GM21723 (cell line): ENCODE measurements around the gene S1PR5.
"Not testable (repeated sequence)": the region's sequence is repeated elsewhere in the genome, so short reads cannot be mapped to it uniquely, and the experiment has no call there.

Experiments
- ATAC-seq: cut with Tn5 transposase; IDR thresholded peaks from one replicate; pipeline ENCODE4 v1.9.1; 2021; ENCODE audit warnings: mild to moderate bottlenecking, moderate library complexity; ENCODE audit not compliant: unreplicated experiment

The S1PR5 gene, protein sequence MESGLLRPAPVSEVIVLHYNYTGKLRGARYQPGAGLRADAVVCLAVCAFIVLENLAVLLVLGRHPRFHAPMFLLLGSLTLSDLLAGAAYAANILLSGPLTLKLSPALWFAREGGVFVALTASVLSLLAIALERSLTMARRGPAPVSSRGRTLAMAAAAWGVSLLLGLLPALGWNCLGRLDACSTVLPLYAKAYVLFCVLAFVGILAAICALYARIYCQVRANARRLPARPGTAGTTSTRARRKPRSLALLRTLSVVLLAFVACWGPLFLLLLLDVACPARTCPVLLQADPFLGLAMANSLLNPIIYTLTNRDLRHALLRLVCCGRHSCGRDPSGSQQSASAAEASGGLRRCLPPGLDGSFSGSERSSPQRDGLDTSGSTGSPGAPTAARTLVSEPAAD

DNA sequence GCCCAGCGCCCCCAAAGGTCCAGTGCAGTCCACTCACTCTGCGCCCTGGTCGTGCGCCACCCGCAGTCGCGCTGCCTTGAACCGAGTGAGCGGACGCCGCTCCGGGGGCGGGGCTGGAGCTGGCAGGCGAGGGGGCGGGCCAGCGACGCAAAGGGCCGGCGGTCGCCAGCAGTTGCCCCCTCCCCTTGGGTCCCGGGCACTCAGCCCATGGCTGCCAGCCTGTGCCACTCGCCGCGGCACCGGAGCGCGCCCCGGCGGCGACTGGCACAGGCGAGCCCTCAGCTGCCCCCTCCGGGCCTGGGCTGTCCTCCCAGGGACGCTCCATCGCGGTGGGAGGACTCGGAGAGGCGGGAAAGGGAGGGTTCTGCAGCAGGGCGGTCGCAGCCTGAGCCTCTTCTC lies at the start of gene S1PR5:
S1PR5 (minus strand) TSS at position 87 of the 399 bp plus-strand sequence. CDS start 2,436 bp downstream, outside the sequence.
- no peak for ATAC-seq

DNA sequence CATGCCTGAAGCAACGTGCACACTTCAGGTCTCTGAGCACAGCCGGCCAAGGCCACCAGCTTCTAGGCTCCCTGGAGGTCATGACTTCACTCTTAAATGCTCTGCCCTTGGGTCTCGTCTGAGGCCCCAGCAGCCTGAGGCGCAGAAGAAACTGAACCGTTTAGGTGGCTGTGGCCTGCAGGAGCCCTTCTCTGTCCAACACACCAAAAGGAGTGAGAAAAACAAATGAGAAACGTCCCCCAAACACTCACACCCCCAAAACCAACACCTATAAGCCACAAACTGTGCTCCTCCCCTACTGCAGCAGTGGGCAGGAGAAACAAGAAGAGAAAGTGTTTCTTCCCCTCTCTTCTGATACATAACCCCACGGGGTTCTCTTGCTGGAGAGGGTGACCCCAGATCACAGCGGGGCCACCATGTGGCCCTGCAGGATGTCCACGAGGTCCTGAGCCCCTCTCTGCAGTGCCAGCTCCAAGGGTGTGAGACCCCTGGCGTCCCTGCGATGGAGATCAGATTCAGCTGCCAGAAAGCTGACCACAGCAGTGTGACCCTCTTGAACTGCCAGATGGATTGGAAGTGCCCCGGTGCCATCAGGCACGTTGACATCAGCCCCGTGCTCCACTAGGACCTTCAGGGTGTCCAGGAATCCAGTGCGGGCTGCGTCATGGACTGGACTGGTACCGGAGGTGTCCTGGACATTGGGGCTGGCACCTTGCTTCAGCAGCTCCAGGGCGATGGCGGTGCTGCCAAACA lies 49.6 kb upstream of the S1PR5 start:
- peak; percentile 21 for ATAC-seq

DNA sequence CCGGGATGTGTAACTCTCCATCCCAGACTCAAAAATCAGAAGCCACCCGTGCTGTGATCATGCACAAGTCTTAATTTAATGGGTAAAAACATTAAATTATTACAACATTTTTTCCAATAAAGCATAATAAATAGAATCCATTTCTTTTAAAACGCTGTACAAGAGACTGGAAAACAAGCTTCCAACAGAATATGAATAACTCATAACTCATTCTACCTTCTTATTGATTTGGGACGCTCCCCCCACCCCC lies 49.1 kb upstream of the S1PR5 start:
- ATAC-seq, result no peak

DNA sequence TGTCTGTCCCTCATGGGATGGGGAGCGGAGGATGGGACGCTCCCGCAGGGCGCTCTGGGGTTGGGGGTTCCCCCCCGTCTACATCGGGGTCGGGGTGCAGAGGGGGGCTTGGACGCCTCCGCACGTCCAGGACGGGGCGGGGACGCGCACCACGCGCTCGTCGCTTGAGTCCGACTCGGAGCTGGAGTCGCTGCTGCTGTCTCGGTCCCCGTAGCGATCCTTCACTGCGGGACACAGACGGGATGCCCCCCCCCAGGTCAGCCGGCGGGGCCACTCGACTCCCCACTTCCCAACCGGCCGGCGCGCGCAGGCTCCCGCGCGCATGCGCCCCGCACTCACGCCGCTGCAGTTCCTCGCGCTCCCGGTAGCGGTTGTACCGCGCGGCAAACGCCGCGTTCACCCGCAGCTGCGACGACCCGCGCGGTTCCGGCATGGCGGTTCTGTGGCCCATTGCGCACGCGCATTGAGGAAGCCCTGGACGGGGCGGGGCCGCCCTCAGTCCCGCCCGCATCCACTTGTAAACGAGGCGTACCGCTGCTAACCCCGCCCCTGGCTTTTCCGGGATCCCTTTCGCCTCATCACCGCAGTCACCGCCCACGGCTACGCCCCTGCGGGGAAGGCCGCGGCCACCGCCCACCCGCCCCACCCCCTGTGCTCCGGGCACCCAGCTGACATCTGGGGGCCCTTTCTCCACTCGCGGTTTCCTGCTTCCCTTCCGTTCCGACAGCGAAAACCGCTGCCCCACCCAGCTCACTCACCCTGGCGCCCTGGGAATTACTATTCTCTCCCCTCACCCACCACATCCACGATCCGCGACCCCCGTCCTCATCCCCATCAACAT lies 48.5 kb upstream of the S1PR5 start, which contains the start of gene KRI1:
KRI1 (minus strand) TSS at position 444 of the 841 bp plus-strand sequence; CDS start at position 433, 11 bp downstream.
- peak; percentile 38 for ATAC-seq

DNA sequence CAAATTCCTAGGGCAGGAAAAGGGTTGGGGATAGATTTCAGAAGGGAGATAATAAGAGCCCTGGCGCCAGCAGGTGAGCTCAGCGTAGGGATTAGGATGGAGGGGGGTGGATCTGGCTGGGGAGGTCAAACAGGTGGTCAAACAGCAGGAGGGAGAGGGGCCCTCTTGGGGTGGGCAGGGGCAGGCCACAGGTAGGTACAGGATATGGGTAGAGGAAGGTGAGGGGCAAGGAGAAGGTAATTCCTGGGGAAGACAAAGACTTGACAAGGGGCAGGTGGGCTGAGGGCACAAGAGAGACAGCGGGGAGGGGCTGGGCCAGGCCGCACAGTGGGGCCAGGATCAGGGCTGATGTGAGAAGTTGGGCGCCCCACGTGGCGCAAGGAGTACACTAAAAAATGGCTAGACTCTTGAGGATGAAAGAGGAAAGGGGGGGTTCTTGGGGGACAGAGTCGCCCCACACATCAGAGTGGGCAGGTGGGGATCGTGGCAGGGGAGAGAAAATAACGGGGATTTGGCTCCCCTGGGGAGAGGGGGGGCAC lies 47.9 kb upstream of the S1PR5 start:
- no peak for ATAC-seq

DNA sequence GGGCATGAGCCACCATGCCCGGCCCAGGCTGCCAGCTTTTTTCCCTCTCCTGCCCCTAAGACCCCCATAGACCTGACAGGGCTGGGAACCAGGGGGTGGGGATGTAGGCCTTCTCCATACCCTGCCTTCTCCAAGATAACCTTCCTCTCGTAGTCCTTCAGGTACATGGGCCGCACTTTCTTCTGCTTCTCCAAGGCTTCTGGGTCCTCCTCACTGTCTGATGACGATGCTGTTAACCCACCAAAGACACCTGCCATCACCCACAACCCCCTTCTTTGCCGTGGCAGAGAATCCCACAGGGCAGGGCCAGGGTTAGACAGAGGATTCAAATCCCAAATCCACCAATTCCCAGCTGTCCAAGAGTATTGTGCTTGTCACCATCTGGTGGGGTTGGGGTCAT lies 45.4 kb upstream of the S1PR5 start:
- ATAC-seq, result no peak

DNA sequence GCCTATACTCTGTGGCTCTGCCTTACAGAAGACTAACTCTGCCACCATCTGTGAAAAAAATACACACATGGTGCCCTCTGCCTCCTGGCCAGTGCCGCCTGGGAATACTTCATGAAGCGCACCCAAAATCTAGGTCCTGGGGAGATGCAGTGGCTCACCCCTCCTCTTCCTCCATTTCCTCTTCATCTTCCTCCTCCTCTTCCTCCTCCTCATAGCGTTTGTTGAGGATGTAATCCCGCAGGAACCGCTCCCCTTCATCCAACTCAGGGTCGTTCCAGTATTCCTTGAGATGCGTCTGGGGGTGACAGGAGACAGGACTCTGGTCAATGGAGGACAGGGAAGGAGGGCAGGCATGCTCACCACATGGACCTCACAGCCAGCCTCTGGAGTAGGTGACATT lies 42.9 kb upstream of the S1PR5 start:
- ATAC-seq, result no peak

DNA sequence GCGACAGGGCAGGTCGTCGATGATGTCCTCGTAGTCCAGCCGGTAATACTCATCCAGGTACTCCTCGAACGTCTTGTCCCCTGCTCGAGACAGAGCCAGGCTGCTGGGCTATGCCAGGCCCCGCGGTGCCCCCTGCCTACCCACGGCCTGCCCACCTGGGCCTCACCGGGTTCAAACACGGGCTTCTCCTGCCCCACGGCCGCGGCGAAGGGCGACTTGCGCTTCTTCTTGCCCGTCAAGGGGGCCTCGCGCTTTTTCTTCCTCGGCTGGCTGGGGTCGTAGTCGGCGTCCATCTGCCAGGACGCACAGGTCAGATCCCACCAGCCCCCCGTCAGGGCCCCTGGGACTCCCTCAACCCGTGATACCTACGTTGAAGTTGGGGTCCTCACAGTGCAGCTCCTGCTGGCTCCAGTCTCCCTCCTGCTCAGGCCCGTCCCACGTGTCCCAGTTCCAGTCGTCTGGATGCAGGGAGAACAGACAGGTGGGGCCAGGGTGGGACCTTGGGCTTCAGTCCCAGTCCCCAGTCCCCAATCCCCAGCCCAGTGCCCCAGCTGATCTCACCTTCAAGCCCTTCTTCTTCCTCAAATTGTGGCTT lies 40.5 kb upstream of the S1PR5 start:
- no peak for ATAC-seq

DNA sequence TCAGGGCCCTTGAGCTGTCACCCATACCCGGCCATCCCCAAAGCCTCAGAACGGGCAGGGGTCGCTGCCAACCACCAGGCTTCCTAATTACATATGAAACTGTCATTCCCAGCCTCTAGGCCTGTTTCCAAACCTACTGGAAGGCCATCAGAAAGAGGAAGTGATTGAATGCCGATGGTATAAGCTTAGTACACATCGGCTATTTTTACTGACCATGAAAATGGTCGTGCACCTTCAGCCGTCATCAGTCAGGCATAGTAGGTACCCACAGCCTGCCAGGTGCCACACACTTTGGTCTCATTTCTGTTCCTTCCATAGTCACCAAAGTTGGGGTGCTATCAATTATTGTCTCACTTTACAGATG lies 38.3 kb upstream of the S1PR5 start:
- ATAC-seq, result no peak

DNA sequence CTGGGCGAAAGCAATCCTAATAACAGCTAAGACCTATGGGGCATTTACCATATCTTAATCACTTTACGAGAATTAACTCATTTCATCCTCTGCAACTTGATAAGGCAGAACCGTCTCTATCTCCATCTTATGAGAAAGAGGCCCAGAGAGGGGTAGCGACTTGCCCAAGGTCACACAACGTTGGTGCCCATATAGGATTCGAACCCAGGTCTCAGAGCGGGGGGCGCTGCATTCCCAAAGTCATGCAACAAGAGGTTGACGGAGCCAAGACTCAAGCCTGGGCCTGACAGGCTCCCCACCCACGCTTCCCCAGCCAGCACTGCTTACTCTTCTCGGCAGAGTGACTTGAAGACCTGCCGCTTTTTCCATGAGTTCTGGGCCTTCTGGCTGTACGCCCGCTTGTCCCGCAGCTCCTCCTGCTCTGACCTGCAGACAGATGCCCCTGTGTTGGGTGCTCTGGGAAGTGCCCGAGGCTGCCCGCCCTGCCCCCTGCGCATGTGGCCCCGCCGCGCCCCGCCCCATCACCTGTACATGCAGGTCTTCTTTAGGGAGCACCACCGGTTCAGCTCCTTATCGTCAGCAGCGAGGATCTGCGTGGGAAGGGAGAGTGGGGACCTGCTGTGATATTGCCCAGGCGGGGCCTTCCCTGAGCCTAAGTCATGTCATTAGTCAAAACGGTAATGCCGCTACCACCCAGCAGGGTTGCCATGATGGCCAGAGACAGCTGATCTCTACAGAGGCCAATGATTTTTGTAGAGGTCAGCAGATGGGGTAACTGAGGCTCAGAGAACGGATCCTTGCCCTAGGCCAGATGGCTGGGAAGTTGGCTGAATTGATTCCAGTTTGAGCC lies 37.7 kb upstream of the S1PR5 start:
- ATAC-seq, result no peak

DNA sequence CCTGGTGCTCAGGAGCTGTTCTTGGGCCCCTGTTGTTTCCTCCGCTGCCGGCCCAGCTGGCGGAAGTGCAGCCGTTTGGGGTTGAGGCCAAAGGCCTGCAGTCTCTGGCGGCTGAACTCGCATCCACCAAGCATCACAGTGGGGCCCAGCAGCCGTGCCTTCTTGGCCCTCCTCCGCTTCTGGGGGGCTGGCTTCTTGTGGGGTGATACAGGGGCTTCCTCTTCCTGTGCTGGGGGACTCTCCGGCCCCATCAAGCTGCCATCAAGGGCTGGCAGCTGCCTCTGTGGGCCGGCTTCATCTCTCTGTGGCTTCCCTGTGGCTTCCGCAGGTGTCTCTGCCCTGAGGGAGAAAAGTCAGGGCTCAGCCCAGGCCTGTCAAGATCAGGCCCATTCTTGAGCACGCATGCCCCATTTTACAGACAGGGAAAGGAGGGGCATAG lies 36.7 kb upstream of the S1PR5 start:
- peak; percentile 64 for ATAC-seq

DNA sequence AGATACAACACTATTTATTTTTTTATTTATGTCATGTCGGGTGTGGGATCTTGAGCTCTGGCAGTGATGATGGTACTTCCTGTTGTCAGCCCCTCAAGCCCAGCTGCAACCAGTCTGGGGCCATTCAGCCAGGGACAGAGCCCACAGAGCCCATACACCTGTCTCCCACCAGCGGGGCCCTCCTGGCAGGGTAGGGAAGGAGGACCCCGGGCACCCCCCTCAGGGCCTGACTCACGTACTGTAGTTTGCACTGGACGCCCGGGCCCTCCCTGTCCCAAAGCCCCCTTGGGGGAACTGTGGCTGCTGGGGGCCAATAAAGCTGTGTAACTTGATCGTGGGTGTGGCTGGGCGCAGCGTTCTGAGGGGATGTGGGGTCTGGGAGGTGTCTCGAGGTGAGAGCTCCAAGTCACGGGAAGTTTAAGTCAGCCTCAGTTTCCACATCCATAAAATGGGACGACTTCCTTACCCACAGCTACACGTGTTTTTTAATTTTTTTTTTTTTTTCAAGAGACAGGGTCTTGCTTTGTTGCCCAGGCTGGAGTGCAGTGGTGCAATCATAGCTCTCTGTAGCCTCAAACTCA lies 35.9 kb upstream of the S1PR5 start:
- ATAC-seq, result no peak

DNA sequence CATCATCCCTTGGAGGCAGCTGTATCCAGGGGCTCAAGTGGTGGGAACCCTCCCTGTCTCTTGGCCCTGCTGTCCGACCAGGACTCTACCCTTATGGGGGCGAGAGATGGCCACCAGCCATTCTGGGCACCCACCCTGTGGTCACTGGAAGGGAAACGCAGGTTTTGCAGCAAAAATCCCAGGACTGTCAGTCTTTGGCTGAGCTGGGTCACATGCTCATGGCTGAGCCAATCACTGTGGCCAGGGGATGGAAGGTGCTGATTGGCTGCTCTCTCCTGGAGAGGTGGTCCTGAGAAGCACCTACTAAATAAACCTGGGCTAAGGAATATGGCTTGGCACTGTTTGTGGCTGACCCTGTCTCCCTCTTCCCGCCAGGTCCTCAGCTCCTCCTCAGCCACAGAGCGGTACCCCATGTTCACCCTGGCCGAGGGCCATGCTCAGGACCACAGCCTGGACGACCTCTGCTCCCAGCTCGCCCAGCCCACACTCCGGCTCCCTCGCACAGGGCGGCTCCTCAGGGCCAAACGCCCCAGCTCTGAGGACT lies 35.3 kb upstream of the S1PR5 start:
- ATAC-seq, result no peak

DNA sequence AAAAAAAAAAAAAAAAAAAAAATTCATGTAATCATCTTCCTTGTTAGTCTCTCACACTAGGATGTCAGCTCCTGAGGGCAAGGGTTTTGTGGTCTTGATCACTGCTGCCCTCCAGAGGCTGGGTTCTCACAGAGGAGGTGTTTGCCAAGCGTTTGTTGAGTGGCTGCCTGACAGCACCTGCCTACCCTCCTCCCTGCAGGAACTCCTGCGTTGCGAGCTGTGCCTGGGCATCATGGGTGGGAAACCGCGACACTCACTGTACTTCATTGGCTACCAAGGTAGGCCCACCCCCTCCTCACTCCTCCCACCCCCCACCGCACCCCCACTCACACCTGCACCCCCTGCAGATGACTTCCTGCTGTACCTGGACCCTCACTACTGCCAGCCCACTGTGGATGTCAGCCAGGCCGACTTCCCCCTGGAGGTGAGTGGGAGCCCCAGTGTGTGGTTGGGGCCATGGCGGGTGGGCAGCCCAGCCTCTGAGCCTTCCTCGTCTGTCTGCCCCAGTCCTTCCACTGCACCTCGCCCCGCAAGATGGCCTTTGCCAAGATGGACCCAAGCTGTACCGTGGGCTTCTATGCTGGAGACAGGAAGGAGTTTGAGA lies 34.6 kb upstream of the S1PR5 start:
- no peak for ATAC-seq

DNA sequence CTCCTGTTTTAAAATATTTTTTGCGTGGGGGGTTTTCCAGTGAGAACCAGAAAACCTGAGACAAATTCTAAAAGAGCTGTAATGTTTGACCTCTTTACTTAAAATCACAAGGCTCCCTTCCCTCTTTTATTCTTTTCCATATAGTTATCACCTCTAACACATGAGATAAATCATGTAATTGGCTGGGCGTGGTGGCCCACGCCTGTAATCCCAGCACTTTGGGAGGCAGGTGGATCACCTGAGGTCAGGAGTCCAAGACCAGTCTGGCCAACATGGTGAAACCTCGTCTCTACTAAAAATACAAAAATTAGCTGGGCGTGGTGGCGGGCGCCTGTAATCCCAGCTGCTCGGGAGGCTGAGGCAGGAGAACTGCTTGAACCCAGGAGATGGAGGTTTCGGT lies 33.8 kb upstream of the S1PR5 start:
- not testable (repeated sequence) for ATAC-seq

DNA sequence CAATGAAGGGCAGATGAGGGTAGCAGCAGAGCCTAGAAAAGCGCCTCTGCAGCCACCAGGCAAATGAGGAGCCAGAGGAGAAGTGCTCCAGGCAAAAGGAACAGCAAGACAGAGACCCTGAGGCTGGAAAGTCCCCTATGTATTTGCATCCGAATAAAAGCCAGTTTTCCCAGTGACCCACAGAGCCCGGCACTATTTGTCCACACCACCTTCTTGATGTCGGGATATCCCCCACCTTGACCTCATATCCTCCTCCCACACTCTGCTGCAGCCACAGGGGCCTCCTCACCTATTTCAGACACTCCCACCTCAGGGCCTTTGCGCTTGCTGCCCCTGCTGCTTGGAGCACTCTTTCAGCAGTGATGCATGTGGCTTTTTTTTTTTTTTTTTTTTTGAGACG lies 33.1 kb upstream of the S1PR5 start:
- ATAC-seq, result no peak

DNA sequence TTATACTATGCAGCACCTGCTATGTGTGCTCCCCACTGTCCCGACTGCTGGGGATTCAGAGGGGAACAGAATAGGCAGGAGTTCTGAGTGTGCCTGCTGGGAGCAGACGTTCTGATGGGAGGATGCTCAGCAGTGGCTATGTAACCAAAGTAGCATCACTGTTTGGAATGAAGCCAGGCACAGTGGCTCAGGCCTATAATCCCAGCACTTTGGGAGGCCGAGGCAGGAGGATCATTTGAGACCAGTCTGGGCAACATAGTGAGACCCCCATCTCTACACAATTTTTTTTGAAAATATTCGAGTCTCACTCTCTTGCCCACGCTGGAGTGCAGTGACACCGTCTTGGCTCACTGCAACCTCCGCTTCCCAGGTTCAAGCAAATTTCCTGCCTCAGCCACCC lies 32.5 kb upstream of the S1PR5 start:
- no peak for ATAC-seq

DNA sequence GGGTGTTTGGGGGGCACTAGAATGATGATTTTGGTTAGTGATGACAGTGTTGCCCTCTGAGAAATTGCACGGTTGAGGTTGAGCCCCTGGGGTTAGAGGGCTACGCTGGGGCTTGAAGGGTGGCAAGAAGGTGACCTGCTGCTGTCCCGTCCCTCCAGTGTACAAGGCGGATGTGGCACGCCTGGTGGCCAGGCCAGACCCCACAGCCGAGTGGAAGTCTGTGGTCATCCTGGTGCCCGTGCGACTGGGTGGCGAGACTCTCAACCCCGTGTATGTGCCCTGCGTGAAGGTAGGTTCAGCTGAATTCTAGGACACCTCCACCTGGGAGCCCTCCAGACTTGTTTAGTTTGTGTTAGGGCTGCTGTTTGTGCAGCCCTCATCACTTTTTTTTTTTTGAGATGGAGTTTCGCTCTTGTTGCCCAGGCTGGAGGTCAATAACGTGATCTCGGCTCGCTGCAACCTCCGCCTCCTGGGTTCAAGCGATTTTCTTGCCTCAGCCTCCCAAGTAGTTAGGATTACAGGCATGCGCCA lies 31.6 kb upstream of the S1PR5 start:
- no peak for ATAC-seq

DNA sequence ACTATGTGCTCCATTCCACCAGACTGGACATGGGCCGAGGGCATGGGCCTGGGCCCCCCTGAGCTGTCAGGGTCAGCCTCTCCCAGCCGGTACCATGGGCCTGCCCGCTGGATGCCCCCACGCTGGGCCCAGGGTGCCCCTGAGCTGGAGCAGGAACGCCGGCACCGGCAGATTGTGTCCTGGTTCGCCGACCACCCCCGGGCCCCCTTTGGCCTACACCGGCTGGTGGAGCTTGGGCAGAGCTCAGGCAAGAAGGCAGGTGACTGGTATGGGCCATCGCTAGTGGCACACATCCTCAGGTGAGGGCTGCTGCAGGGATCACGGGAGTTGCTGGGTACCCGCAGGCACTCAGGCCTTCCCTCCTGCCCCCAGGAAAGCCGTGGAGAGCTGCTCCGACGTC lies 29.6 kb upstream of the S1PR5 start:
- no peak for ATAC-seq
